ENCODE results near the gene CRISPLD2.

CRISPLD2 gene

GRCh38 chr16:84919269-84919668, 99.5 kb downstream of the CRISPLD2 start:
- no peak for DNase-seq

- DNase-seq, result no peak
Observed at GRCh38 chr16:84919708-84920107, 99.9 kb downstream of the CRISPLD2 start.

GRCh38 chr16:84920333-84920732, 100.5 kb downstream of the CRISPLD2 start:
- DNase-seq, result no peak

GRCh38 chr16:84922351-84923120, 102.8 kb downstream of the CRISPLD2 start:
- peak; percentile 77 for DNase-seq

- DNase-seq, result no peak
Observed at GRCh38 chr16:84924331-84925091, 104.7 kb downstream of the CRISPLD2 start.

- peak; percentile 13 for DNase-seq
Observed at GRCh38 chr16:84925092-84925772, 105.4 kb downstream of the CRISPLD2 start.

- no peak for DNase-seq
Observed at GRCh38 chr16:84925773-84926372, 106.1 kb downstream of the CRISPLD2 start.

- no peak for DNase-seq
Observed at GRCh38 chr16:84926462-84926861, 106.7 kb downstream of the CRISPLD2 start.

- no peak for DNase-seq
Observed at GRCh38 chr16:84927621-84928591, 108.1 kb downstream of the CRISPLD2 start.

- DNase-seq, result no peak
Observed at GRCh38 chr16:84928679-84929420, 109.1 kb downstream of the CRISPLD2 start.

GRCh38 chr16:84929421-84930297, 109.9 kb downstream of the CRISPLD2 start:
- DNase-seq, result no peak

GRCh38 chr16:84930298-84931106, 110.7 kb downstream of the CRISPLD2 start:
- DNase-seq, result no peak

GRCh38 chr16:84931107-84931494, 111.3 kb downstream of the CRISPLD2 start:
- no peak for DNase-seq

- no peak for DNase-seq
Observed at GRCh38 chr16:84931506-84931905, 111.7 kb downstream of the CRISPLD2 start.

- DNase-seq, result no peak
Observed at GRCh38 chr16:84932681-84933080, 112.9 kb downstream of the CRISPLD2 start.

- DNase-seq, result no peak
Observed at GRCh38 chr16:84933774-84934631, 114.2 kb downstream of the CRISPLD2 start.

- DNase-seq, result no peak
Observed at GRCh38 chr16:84937196-84938005, 117.6 kb downstream of the CRISPLD2 start.
